Endothelial cell (in vitro differentiated cells): Measurements from ENCODE around the gene MPO. TPM values are rescaled to one million over a fixed set of nuclear protein-coding genes. Genes with fewer than 3 reads are reported as not detected.

Experiments used
- DNase-seq: peaks from one replicate; pipeline ENCODE4 v3.0.0; 2021; ENCODE audit warnings: low spot score
- H3K27ac Mint-ChIP-seq: one replicate; pipeline ENCODE4 v1.8.0; 2021; ENCODE audit warnings: mixed read lengths, inconsistent platforms; ENCODE audit not compliant: unreplicated experiment
- H3K27me3 Mint-ChIP-seq: one replicate; pipeline ENCODE4 v1.8.0; 2021; ENCODE audit warnings: mild to moderate bottlenecking, moderate library complexity, mixed read lengths, inconsistent platforms; ENCODE audit not compliant: unreplicated experiment
- H3K36me3 Mint-ChIP-seq: one replicate; pipeline ENCODE4 v1.8.0; 2021; ENCODE audit warnings: mild to moderate bottlenecking, low read depth, mixed read lengths, inconsistent platforms; ENCODE audit not compliant: unreplicated experiment
- H3K4me1 Mint-ChIP-seq: one replicate; pipeline ENCODE4 v1.8.0; 2021; ENCODE audit warnings: mild to moderate bottlenecking, mixed read lengths, inconsistent platforms; ENCODE audit not compliant: unreplicated experiment
- H3K4me3 Mint-ChIP-seq: one replicate; pipeline ENCODE4 v1.8.0; 2021; ENCODE audit warnings: mild to moderate bottlenecking, mixed read lengths, inconsistent platforms; ENCODE audit not compliant: unreplicated experiment
- H3K9me3 Mint-ChIP-seq: one replicate; pipeline ENCODE4 v1.8.0; 2021; ENCODE audit warnings: mixed read lengths, inconsistent platforms; ENCODE audit not compliant: unreplicated experiment
- CTCF ChIP-seq: fragments of 200-600 bp; sonication (generic); IDR thresholded peaks from one replicate; pipeline ENCODE4 v1.5.0; 2021; ENCODE audit warnings: antibody characterized with exemption; ENCODE audit not compliant: unreplicated experiment
- total RNA-seq: library from RNA; stranded (reverse); fragmentation: NEBNext Ultra II Directional; extraction: Animal tissue kit (Norgen Biotek cat#: 25700); gene quantifications from one replicate; pipeline ENCODE4 v1.2.1, GENCODE V29; 2021; ENCODE audit not compliant: unreplicated experiment

The MPO gene
- total RNA-seq, 1 donor from 2014 or later: not detected

DNA sequence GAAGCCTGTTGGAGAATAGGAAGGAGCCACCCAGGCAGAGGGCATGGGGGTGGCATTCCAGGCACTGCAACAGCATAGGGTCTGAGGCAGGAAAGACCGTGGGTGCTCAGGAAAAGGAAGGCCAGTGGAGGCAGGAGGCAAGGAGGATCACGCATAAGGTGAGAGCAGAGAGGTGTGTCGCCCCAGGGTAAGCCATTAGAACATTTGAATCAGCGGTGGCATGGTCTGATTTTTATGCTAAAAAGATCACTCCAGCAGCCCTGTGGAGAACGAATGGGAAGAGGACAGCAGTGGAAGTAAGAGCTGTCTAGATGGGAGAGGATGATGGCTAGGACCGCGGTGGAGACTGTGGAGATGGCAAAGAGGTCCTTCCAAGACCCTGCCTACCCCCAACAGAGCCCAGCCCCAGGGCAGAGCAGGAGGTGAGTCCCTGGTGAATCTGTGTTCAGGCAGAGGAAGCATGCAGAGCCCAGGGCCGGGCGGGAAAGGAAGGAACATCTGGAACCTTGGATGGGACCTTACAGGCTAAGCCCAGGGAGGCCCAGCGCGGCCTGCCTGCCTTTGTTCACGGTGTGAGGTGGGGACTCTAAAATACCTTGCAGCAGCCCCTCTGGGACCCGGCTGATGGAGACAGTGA lies 34.5 kb downstream of the MPO start:
- Mint-ChIP-seq H3K4me3 (no peak overlapping the region), H3K36me3 (no peaks in the 10 kb centered on the region), H3K9me3 (no peaks in the 10 kb centered on the region), H3K4me1 (peaks cover 13% of the 10 kb centered on the region), H3K27ac (no peak overlapping the region), H3K27me3 (peaks cover 19% of the 10 kb centered on the region)
- DNase-seq: no peak
- TF ChIP-seq CTCF: no peak

GRCh38 chr17:58245428-58246103 lies 35.2 kb downstream of the MPO start:
- peak overlapping the region; percentile 19 for H3K27ac Mint-ChIP-seq
- peaks cover 19% of the 10 kb centered on the region for H3K27me3 Mint-ChIP-seq
- DNase-seq: no peak
- H3K36me3 Mint-ChIP-seq: no peaks in the 10 kb centered on the region
- H3K9me3 Mint-ChIP-seq: no peaks in the 10 kb centered on the region
- peaks cover 13% of the 10 kb centered on the region for H3K4me1 Mint-ChIP-seq
- no peak overlapping the region for H3K4me3 Mint-ChIP-seq
- TF ChIP-seq CTCF: no peak

GRCh38 chr17:58244963-58245362 lies 35.8 kb downstream of the MPO start:
- Mint-ChIP-seq H3K4me1 (peaks cover 13% of the 10 kb centered on the region), H3K36me3 (no peaks in the 10 kb centered on the region), H3K27me3 (peaks cover 16% of the 10 kb centered on the region), H3K27ac (no peak overlapping the region), H3K4me3 (no peak overlapping the region), H3K9me3 (no peaks in the 10 kb centered on the region)
- DNase-seq: no peak
- TF ChIP-seq CTCF: no peak

DNA sequence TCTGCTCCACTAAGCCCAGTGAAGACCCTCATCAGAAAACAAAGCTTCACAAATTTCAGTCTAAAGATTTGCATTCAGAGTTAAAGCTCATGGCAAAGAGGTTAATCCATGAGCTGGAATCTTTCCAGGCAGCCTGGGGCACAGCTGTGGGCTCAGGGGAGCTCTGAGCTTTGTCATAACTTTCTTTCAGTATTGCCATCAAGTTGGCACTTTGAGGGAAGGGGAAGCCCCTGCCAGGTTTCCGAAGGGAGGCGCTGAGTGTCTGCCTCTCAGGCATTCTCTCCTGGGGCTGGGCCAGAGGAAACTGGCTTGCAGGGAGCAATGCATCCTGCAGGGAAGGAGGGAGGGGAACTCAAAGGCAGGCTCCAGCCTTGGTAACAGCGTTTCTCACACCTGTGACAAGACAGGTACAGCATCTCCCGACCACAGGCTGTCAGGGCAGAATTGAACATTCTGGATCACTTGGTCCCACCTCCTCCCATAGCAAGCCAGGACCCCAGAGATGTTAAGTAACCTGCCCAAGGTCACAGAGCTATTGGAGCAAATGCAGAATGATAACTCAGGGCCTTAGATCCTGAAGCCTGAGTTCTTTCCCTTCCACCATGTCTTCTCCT lies 38.5 kb downstream of the MPO start:
- no peaks in the 10 kb centered on the region for H3K9me3 Mint-ChIP-seq
- H3K4me1 Mint-ChIP-seq: peaks cover 6% of the 10 kb centered on the region
- no peak overlapping the region for H3K27ac Mint-ChIP-seq
- H3K27me3 Mint-ChIP-seq: peaks cover 6% of the 10 kb centered on the region
- H3K4me3 Mint-ChIP-seq: no peak overlapping the region
- H3K36me3 Mint-ChIP-seq: no peaks in the 10 kb centered on the region
- DNase-seq: no peak
- no peak for TF ChIP-seq CTCF

DNA sequence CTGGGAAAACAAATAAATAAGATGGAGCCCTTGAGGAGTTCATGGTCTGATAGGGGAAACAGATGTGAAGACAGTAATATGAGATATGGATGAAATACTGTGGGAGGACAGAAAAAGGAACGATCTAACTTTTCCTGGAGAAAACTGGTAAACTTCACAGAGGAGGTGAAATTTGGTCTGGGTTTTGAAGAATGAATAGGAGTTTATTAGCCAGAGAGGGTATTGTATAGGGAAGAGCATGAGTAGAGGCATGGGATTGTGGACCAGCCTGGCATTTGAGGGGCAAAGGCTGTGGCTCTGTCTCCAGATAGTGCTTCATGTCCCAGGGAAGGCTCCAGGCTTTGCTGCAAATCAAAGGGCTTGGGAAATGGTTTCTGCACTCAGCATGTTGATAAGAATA lies 40.7 kb downstream of the MPO start:
- no peak overlapping the region for H3K4me3 Mint-ChIP-seq
- H3K9me3 Mint-ChIP-seq: no peaks in the 10 kb centered on the region
- H3K36me3 Mint-ChIP-seq: no peaks in the 10 kb centered on the region
- no peak overlapping the region for H3K27ac Mint-ChIP-seq
- no peak for DNase-seq
- peaks cover 9% of the 10 kb centered on the region for H3K4me1 Mint-ChIP-seq
- TF ChIP-seq CTCF: no peak
- peaks cover 6% of the 10 kb centered on the region for H3K27me3 Mint-ChIP-seq
